ENCODE results near the gene PRB3.

Gene PRB3

GRCh38 chr12:11269607-11270006 lies at the start of gene PRB3:
TSS of gene PRB3 (minus strand) at chr12:11269707. CDS start at chr12:11269669, 38 bp downstream.
- no peak for DNase-seq

GRCh38 chr12:11310336-11310735 lies 40.8 kb upstream of the PRB3 start, which contains the start of gene PRB4:
TSS of gene PRB4 (minus strand) at chr12:11310436. CDS start at chr12:11310398, 38 bp downstream.
- DNase-seq = no peak

GRCh38 chr12:11307143-11307542 lies 37.6 kb upstream of the PRB3 start:
- no peak for DNase-seq

- DNase-seq = no peak
Measured at GRCh38 chr12:11273449-11273848, 3.9 kb upstream of the PRB3 start.

GRCh38 chr12:11264501-11264900 lies 5.0 kb downstream of the PRB3 start:
- DNase-seq = no peak

- DNase-seq = no peak
Measured at GRCh38 chr12:11246489-11246888, 23.0 kb downstream of the PRB3 start.

- DNase-seq = no peak
Measured at GRCh38 chr12:11242656-11243055, 26.9 kb downstream of the PRB3 start.

- DNase-seq = no peak
Measured at GRCh38 chr12:11240348-11240930, 29.1 kb downstream of the PRB3 start.

- no peak for DNase-seq
Measured at GRCh38 chr12:11238275-11238674, 31.2 kb downstream of the PRB3 start.

GRCh38 chr12:11233532-11233931 lies 36.0 kb downstream of the PRB3 start:
- DNase-seq = no peak

- DNase-seq = peak; percentile 32
Measured at GRCh38 chr12:11228296-11228879, 41.1 kb downstream of the PRB3 start.

GRCh38 chr12:11227373-11227772 lies 42.1 kb downstream of the PRB3 start:
- DNase-seq = no peak
